HCT116 (cell line): Measurements from ENCODE around the gene ADAMTS19. TPM values are rescaled to one million over a fixed set of nuclear protein-coding genes. Genes with fewer than 3 reads are reported as not detected.

Source experiments
- ATAC-seq: fragments of 200-7000 bp; cut with Tn5 transposase; 2 replicates; pipeline ENCODE4 v1.9.1; 2020; ENCODE audit warnings: mild to moderate bottlenecking, moderate library complexity
- BruUV-seq: library from RNA; stranded (reverse); fragments of 400-500 nt; replicated peaks from 2 replicates; lab custom pipeline; 2021; lab: Mats Ljungman, UMichigan
- CTCF ChIA-PET: fragments of 300-600 bp; sonication (Branson Sonifier 250); formaldehyde crosslinking; loops from one replicate; lab custom pipeline; 2021; ENCODE audit warnings: antibody characterized with exemption; lab: Charles Lee
- POLR2A ChIA-PET: fragments of 300-600, 350-600 bp; sonication (Branson Sonifier 250); formaldehyde crosslinking; loops from one replicate; lab custom pipeline; 2021; ENCODE audit warnings: antibody characterized with exemption; lab: Charles Lee
- RAD21 ChIA-PET, 2 experiments: fragments of 300-600 bp; sonication (Branson Sonifier 250); formaldehyde crosslinking; loops; one replicate each; lab custom pipeline; 2023; ENCODE audit warnings: low total read pairs in 2 of 2; ENCODE audit not compliant: uncharacterized antibody in 2 of 2, unreplicated experiment in 2 of 2, low non-redundant PET in 1 of 2; lab: Charles Lee
- DNase-seq: peaks from one replicate; pipeline ENCODE4 v3.0.0-alpha.2; 2010; ENCODE audit warnings: low read depth, low spot score
- H2AFZ ChIP-seq: fragments of 200-600 bp; shearing (Covaris generic), sonication (generic); 2 replicates; pipeline ENCODE4 v1.6.1; 2017; ENCODE audit warnings: low read depth, mixed run types, mixed read lengths, antibody characterized with exemption, low read length; ENCODE audit not compliant: poor library complexity, severe bottlenecking
- H3K27ac ChIP-seq: 2 replicates; pipeline ENCODE4 v1.5.1; 2012; ENCODE audit warnings: low read depth, low read length
- H3K27me3 ChIP-seq: fragments of 200-600 bp; sonication (generic); 2 replicates; pipeline ENCODE4 v1.6.1; 2016; ENCODE audit warnings: mixed run types, low read length, mixed read lengths; ENCODE audit not compliant: insufficient read depth
- H3K36me3 ChIP-seq, 2 experiments: fragments of 200-500 bp in 1 of 2; fragments of 200-600 bp in 1 of 2; sonication (Bioruptor generic) in 1 of 2; sonication (generic) in 1 of 2; 2 replicates each; pipeline versions ENCODE4 v1.5.1 to v1.6.1; 2014 to 2016; ENCODE audit warnings: low read length in 2 of 2, inconsistent platforms in 1 of 2, mixed read lengths in 1 of 2, mixed run types in 1 of 2; ENCODE audit not compliant: insufficient read depth in 2 of 2, control insufficient read depth in 1 of 2
- H3K4me1 ChIP-seq, 2 experiments: fragments of 200-600 bp in 1 of 2; sonication (generic) in 1 of 2; 2 replicates each; pipeline versions ENCODE4 v1.5.1 to v1.6.1; 2012 to 2017; ENCODE audit warnings: low read length in 2 of 2, inconsistent platforms in 1 of 2, mild to moderate bottlenecking in 1 of 2, mixed read lengths in 1 of 2, mixed run types in 1 of 2, moderate library complexity in 1 of 2; ENCODE audit not compliant: insufficient read depth in 2 of 2, control insufficient read depth in 1 of 2
- H3K4me2 ChIP-seq: fragments of 200-600 bp; sonication (generic); 2 replicates; pipeline ENCODE4 v1.6.1; 2017; ENCODE audit warnings: mixed run types, low read length, mixed read lengths
- H3K4me3 ChIP-seq, 2 experiments: fragments of 200-600 bp in 1 of 2; sonication (generic) in 1 of 2; replicated peaks in 1 of 2; 2 replicates each; pipeline ENCODE4 v1.5.1; 2011 to 2016; ENCODE audit warnings: low read length in 2 of 2, control low read depth in 1 of 2, low read depth in 1 of 2, mild to moderate bottlenecking in 1 of 2, mixed read lengths in 1 of 2, mixed run types in 1 of 2
- H3K79me2 ChIP-seq: fragments of 200-600 bp; sonication (generic); 2 replicates; pipeline ENCODE4 v1.6.1; 2017; ENCODE audit warnings: mild to moderate bottlenecking, mixed run types, low read length, moderate library complexity, mixed read lengths; ENCODE audit not compliant: insufficient read depth
- H3K9ac ChIP-seq: fragments of 200-600 bp; sonication (generic); 2 replicates; pipeline ENCODE4 v1.6.1; 2016; ENCODE audit warnings: low read length, mixed read lengths
- H3K9me2 ChIP-seq: fragments of 200-600 bp; sonication (generic), shearing (Covaris generic); 2 replicates; pipeline ENCODE4 v1.6.1; 2017; ENCODE audit warnings: mixed run types, mild to moderate bottlenecking, moderate library complexity; ENCODE audit not compliant: insufficient read depth
- H3K9me3 ChIP-seq, 2 experiments: fragments of 200-500 bp in 1 of 2; fragments of 200-600 bp in 1 of 2; sonication (Bioruptor generic) in 1 of 2; sonication (generic) in 1 of 2; 2 replicates each; pipeline ENCODE4 v1.6.1; 2014 to 2017; ENCODE audit warnings: low read length in 2 of 2, mixed read lengths in 2 of 2, inconsistent platforms in 1 of 2, low read depth in 1 of 2, mild to moderate bottlenecking in 1 of 2, mixed run types in 1 of 2, moderate library complexity in 1 of 2; ENCODE audit not compliant: control insufficient read depth in 1 of 2, insufficient read depth in 1 of 2
- H4K20me1 ChIP-seq: fragments of 200-600 bp; sonication (generic), shearing (Covaris generic); 2 replicates; pipeline ENCODE4 v1.6.1; 2017; ENCODE audit warnings: mixed run types, mild to moderate bottlenecking, moderate library complexity; ENCODE audit not compliant: insufficient read depth
- CEBPB ChIP-seq: IDR thresholded peaks from 2 replicates; pipeline ENCODE4 v1.6.1; 2012; ENCODE audit warnings: low read depth
- EGR1 ChIP-seq: IDR thresholded peaks from 2 replicates; pipeline ENCODE4 v1.6.1; 2012; ENCODE audit warnings: low read depth
- ELF1 ChIP-seq: IDR thresholded peaks from 2 replicates; pipeline ENCODE4 v1.6.1; 2012; ENCODE audit warnings: low read depth, borderline replicate concordance
- EZH2 ChIP-seq: fragments of 200-600 bp; sonication (generic); IDR thresholded peaks from 2 replicates; pipeline ENCODE4 v1.6.1; 2017; ENCODE audit warnings: antibody characterized with exemption, mixed run types
- EZH2phosphoT487 ChIP-seq: fragments of 200-600 bp; IDR thresholded peaks from 2 replicates; pipeline ENCODE4 v1.6.1; 2018; ENCODE audit warnings: antibody characterized with exemption, borderline replicate concordance
- FOSL1 ChIP-seq: IDR thresholded peaks from 2 replicates; pipeline ENCODE4 v1.6.1; 2012; ENCODE audit warnings: low read depth
- JUND ChIP-seq: IDR thresholded peaks from 2 replicates; pipeline ENCODE4 v1.6.1; 2012
- POLR2AphosphoS5 ChIP-seq: IDR thresholded peaks from 2 replicates; pipeline ENCODE4 v1.6.1; 2011; ENCODE audit warnings: mild to moderate bottlenecking, low read depth, low read length, moderate library complexity
- RAD21 ChIP-seq: IDR thresholded peaks from 2 replicates; pipeline ENCODE4 v1.6.1; 2012; ENCODE audit warnings: low read depth, mild to moderate bottlenecking
- SIN3A ChIP-seq: IDR thresholded peaks from 2 replicates; pipeline ENCODE4 v1.6.1; 2012; ENCODE audit warnings: low read depth
- SP1 ChIP-seq: IDR thresholded peaks from 2 replicates; pipeline ENCODE4 v1.6.1; 2012; ENCODE audit warnings: low read depth
- SRF ChIP-seq: IDR thresholded peaks from 2 replicates; pipeline ENCODE4 v1.6.1; 2012; ENCODE audit warnings: low read depth
- TCF7L2 ChIP-seq: IDR thresholded peaks from 2 replicates; pipeline ENCODE4 v1.7.0; 2011; ENCODE audit warnings: borderline replicate concordance, inconsistent platforms; ENCODE audit not compliant: insufficient read depth, insufficient read length; ENCODE audit errors: extremely low read depth
- ZFX ChIP-seq: fragments of 450-650 bp; IDR thresholded peaks from 2 replicates; pipeline ENCODE4 v1.6.1; 2017
- intact Hi-C: fragments of 100-400 bp; cut with micrococcal nuclease; formaldehyde crosslinking; loops from 2 replicates; pipeline ENCODE4 v1.10.0; 2022
- total RNA-seq: library from RNA; stranded (reverse); gene quantifications from one replicate; pipeline ENCODE4 v1.2.1, GENCODE V29; 2021; ENCODE audit not compliant: unreplicated experiment
- TF ChIP-seq, protein P1 (sequence below): IDR thresholded peaks from 2 replicates; pipeline ENCODE4 v1.6.1; 2011; ENCODE audit warnings: mild to moderate bottlenecking, low read length, moderate library complexity; ENCODE audit not compliant: insufficient replicate concordance; ENCODE audit errors: extremely low read depth
- TF ChIP-seq, protein P2 (sequence below): IDR thresholded peaks from 2 replicates; pipeline ENCODE4 v1.6.1; 2012
- TF ChIP-seq, protein P3 (sequence below): IDR thresholded peaks from 2 replicates; pipeline ENCODE4 v1.6.1; 2012; ENCODE audit warnings: low read depth
- TF ChIP-seq, protein P4 (sequence below), 3 experiments: fragments of 200-600 bp in 1 of 3; sonication (generic) in 1 of 3; IDR thresholded peaks in 2 of 3; conservative IDR thresholded peaks in 1 of 3; 2 replicates each; pipeline ENCODE4 v1.5.1; 2012 to 2017; ENCODE audit warnings: low read depth in 2 of 3, low read length in 2 of 3, antibody characterized with exemption in 1 of 3, borderline replicate concordance in 1 of 3, control low read depth in 1 of 3, mild to moderate bottlenecking in 1 of 3, mixed read lengths in 1 of 3, mixed run types in 1 of 3, moderate library complexity in 1 of 3; ENCODE audit not compliant: insufficient read depth in 1 of 3

Gene ADAMTS19
- total RNA-seq, 1 experiment from 2014 or later, result not detected

DNA sequence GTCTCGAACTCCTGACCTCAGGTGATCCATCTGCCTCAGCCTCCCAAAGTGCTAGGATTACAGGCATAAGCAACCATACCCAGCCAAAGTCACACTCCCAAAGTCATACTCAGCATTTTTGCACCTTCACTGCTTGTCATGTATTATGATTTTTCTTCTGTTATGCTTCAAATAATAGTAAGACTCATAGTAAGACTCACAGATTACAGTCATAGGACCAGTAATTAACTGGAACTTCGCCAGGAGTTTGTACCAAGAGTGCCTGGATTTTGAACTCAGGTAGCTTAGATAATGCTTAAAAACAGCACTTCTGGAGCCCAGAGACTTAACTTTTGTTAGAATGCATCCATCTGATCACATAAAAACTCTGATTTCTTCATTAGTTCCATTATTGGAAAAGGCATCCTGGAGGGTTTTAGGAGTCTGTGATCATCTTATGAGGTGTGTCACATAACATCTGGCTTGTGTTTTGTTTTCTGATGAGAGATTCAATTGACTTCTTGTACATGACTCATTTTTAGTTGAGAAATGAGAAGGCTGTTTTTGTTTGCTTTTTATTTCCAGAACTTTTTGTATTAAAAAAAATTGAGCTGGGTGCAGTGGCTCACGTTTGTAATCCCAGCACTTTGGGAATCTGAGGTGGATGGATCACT, 131.5 kb downstream of the ADAMTS19 start (continued):
- TF ChIP-seq, protein P1, sequence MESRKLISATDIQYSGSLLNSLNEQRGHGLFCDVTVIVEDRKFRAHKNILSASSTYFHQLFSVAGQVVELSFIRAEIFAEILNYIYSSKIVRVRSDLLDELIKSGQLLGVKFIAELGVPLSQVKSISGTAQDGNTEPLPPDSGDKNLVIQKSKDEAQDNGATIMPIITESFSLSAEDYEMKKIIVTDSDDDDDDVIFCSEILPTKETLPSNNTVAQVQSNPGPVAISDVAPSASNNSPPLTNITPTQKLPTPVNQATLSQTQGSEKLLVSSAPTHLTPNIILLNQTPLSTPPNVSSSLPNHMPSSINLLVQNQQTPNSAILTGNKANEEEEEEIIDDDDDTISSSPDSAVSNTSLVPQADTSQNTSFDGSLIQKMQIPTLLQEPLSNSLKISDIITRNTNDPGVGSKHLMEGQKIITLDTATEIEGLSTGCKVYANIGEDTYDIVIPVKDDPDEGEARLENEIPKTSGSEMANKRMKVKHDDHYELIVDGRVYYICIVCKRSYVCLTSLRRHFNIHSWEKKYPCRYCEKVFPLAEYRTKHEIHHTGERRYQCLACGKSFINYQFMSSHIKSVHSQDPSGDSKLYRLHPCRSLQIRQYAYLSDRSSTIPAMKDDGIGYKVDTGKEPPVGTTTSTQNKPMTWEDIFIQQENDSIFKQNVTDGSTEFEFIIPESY, result no peak
- TF ChIP-seq ZFX (no peak), RAD21 (no peak), EZH2phosphoT487 (no peak)

DNA sequence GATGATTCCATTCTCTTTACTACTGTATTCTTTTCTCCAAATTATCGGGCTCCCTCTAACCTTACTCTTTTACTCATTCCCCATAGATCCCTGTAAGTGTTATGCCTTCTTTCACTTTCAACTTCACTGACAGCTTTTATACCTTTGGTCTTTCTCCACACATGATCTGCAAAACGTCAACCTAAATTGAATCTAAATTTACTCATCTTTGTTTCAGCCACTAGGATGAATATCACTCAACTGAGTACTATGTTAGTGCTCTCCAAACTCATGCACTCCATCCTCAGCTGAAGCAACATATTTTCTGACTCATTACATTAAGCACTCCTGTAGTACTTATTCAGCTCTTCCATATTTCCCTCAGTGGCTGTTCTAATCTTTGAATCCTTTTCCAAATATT, 133.4 kb downstream of the ADAMTS19 start:
- ChIA-PET RAD21 (no interaction called here), CTCF (no interaction called here), POLR2A (no interaction called here)
- TF ChIP-seq JUND (no peak), SIN3A (no peak), RAD21 (no peak), EGR1 (no peak), FOSL1 (no peak), SP1 (no peak), ZFX (no peak), POLR2AphosphoS5 (no peak), TCF7L2 (no peak), SRF (no peak), EZH2phosphoT487 (no peak), CEBPB (no peak), ELF1 (no peak), EZH2 (no peak)
- TF ChIP-seq, protein P2, sequence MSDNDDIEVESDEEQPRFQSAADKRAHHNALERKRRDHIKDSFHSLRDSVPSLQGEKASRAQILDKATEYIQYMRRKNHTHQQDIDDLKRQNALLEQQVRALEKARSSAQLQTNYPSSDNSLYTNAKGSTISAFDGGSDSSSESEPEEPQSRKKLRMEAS, result no peak
- TF ChIP-seq, protein P3, sequence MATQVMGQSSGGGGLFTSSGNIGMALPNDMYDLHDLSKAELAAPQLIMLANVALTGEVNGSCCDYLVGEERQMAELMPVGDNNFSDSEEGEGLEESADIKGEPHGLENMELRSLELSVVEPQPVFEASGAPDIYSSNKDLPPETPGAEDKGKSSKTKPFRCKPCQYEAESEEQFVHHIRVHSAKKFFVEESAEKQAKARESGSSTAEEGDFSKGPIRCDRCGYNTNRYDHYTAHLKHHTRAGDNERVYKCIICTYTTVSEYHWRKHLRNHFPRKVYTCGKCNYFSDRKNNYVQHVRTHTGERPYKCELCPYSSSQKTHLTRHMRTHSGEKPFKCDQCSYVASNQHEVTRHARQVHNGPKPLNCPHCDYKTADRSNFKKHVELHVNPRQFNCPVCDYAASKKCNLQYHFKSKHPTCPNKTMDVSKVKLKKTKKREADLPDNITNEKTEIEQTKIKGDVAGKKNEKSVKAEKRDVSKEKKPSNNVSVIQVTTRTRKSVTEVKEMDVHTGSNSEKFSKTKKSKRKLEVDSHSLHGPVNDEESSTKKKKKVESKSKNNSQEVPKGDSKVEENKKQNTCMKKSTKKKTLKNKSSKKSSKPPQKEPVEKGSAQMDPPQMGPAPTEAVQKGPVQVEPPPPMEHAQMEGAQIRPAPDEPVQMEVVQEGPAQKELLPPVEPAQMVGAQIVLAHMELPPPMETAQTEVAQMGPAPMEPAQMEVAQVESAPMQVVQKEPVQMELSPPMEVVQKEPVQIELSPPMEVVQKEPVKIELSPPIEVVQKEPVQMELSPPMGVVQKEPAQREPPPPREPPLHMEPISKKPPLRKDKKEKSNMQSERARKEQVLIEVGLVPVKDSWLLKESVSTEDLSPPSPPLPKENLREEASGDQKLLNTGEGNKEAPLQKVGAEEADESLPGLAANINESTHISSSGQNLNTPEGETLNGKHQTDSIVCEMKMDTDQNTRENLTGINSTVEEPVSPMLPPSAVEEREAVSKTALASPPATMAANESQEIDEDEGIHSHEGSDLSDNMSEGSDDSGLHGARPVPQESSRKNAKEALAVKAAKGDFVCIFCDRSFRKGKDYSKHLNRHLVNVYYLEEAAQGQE, result no peak
- TF ChIP-seq, protein P4, sequence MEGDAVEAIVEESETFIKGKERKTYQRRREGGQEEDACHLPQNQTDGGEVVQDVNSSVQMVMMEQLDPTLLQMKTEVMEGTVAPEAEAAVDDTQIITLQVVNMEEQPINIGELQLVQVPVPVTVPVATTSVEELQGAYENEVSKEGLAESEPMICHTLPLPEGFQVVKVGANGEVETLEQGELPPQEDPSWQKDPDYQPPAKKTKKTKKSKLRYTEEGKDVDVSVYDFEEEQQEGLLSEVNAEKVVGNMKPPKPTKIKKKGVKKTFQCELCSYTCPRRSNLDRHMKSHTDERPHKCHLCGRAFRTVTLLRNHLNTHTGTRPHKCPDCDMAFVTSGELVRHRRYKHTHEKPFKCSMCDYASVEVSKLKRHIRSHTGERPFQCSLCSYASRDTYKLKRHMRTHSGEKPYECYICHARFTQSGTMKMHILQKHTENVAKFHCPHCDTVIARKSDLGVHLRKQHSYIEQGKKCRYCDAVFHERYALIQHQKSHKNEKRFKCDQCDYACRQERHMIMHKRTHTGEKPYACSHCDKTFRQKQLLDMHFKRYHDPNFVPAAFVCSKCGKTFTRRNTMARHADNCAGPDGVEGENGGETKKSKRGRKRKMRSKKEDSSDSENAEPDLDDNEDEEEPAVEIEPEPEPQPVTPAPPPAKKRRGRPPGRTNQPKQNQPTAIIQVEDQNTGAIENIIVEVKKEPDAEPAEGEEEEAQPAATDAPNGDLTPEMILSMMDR (IDR thresholded peaks at IDR 0.05 in 2 of 3, conservative IDR thresholded peaks at IDR 0.05 in 1 of 3; ENCODE audit: borderline replicate concordance in 1 of 3, insufficient read depth in 1 of 3, low read depth in 2 of 3, low read length in 2 of 3), result no peak
- intact Hi-C loops, result no loop called here
- Histone ChIP-seq H3K9me2 (no peaks in the 10 kb centered on the region), H4K20me1 (no peaks in the 10 kb centered on the region), H3K9me3 (no peaks in the 10 kb centered on the region), H3K4me2 (no peak overlapping the region), H3K9ac (no peak overlapping the region), H3K4me1 (no peaks in the 10 kb centered on the region), H3K36me3 (no peaks in the 10 kb centered on the region), H3K27ac (no peak overlapping the region), H3K27me3 (no peaks in the 10 kb centered on the region), H3K79me2 (no peaks in the 10 kb centered on the region), H3K4me3 (no peak overlapping the region), H2AFZ (no peak overlapping the region)
- no peak for DNase-seq
- no TSS peak for BruUV-seq
- ATAC-seq, result no peak
